Smooth muscle cell (in vitro differentiated cells): ENCODE measurements around the gene LPO. TPM values are rescaled to one million over a fixed set of nuclear protein-coding genes. Genes with fewer than 3 reads are reported as not detected.

Experiments
- DNase-seq: peaks from one replicate; lab custom pipeline; 2025; ENCODE audit not compliant: unreplicated experiment; lab: John Stamatoyannopoulos, UW
- H2AFZ ChIP-seq: fragments of 200-600 bp; sonication (generic); 2 replicates; pipeline ENCODE4 v1.6.0; 2016; ENCODE audit warnings: antibody characterized with exemption, low read depth, mild to moderate bottlenecking
- H3F3A ChIP-seq: fragments of 200-600 bp; sonication (generic); 2 replicates; pipeline ENCODE4 v1.6.0; 2017; ENCODE audit warnings: antibody characterized with exemption, low read depth
- H3K27ac ChIP-seq: fragments of 200-600 bp; sonication (generic); 2 replicates; pipeline ENCODE4 v1.5.1; 2016; ENCODE audit warnings: low read depth, mild to moderate bottlenecking
- H3K27me3 ChIP-seq: fragments of 200-600 bp; sonication (generic); 2 replicates; pipeline ENCODE4 v1.6.1; 2016; ENCODE audit warnings: low read depth, mild to moderate bottlenecking
- H3K36me3 ChIP-seq: fragments of 200-600 bp; sonication (generic); 2 replicates; pipeline ENCODE4 v1.5.1; 2016; ENCODE audit warnings: low read depth
- H3K4me1 ChIP-seq: fragments of 200-600 bp; sonication (generic); 2 replicates; pipeline ENCODE4 v1.5.1; 2016; ENCODE audit warnings: low read depth
- H3K4me2 ChIP-seq: fragments of 200-600 bp; sonication (generic); 2 replicates; pipeline ENCODE4 v1.6.0; 2016; ENCODE audit warnings: mild to moderate bottlenecking
- H3K4me3 ChIP-seq: fragments of 200-600 bp; sonication (generic); 2 replicates; pipeline ENCODE4 v1.5.1; 2016; ENCODE audit warnings: mild to moderate bottlenecking
- H3K79me2 ChIP-seq: fragments of 200-600 bp; sonication (generic); 2 replicates; pipeline ENCODE4 v1.6.0; 2016; ENCODE audit warnings: low read depth, mild to moderate bottlenecking
- H3K9ac ChIP-seq: fragments of 200-600 bp; sonication (generic); 2 replicates; pipeline ENCODE4 v1.6.0; 2016; ENCODE audit warnings: low read depth
- H3K9me3 ChIP-seq: fragments of 200-600 bp; sonication (generic); replicated peaks from 2 replicates; pipeline ENCODE4 v1.5.1; 2016; ENCODE audit warnings: low read depth
- H4K20me1 ChIP-seq: fragments of 200-600 bp; sonication (generic); 2 replicates; pipeline ENCODE4 v1.6.0; 2016; ENCODE audit warnings: low read depth
- CTCF ChIP-seq: fragments of 200-600 bp; sonication (generic); IDR thresholded peaks from 2 replicates; pipeline ENCODE4 v1.5.1; 2017; ENCODE audit warnings: borderline replicate concordance, mild to moderate bottlenecking, antibody characterized with exemption; ENCODE audit not compliant: insufficient read depth, poor library complexity, severe bottlenecking
- WGBS: methylation state at CpG from one replicate; pipeline ENCODE4 v1.1.7; 2016; ENCODE audit warnings: low lambda C conversion rate; 5-methylcytosine and 5-hydroxymethylcytosine counted together
- polyA plus RNA-seq: library from polyadenylated mRNA; unstranded; fragments of >200 nt; fragmentation: Nextera tagmentation; extraction: Ambion mirVana; gene quantifications from 2 replicates; pipeline ENCODE4 v1.2.1, GENCODE V29; 2016
- total RNA-seq: library from RNA; depleted of rRNA; stranded (reverse); fragments of >200 nt; gene quantifications from 2 replicates; pipeline ENCODE4 v1.2.3, GENCODE V29; 2014

LPO gene
- total and polyA plus RNA-seq, 2 experiments from 2014 or later, result 3.3 to 4.1 TPM

- no peaks in the 10 kb centered on the region for H3K9me3 ChIP-seq
- H3K4me2 ChIP-seq, result no peak overlapping the region
- H3K4me3 ChIP-seq, result no peak overlapping the region
- no peak overlapping the region for H3K27ac ChIP-seq
- no peak overlapping the region for H3K9ac ChIP-seq
- H2AFZ ChIP-seq, result no peak overlapping the region
- WGBS, result 89% methylated on average over 16 of the region's 16 CpGs
- no peaks in the 10 kb centered on the region for H3K36me3 ChIP-seq
- H3K79me2 ChIP-seq, result no peaks in the 10 kb centered on the region
- TF ChIP-seq CTCF, result no peak
- no peaks in the 10 kb centered on the region for H3K27me3 ChIP-seq
- H3F3A ChIP-seq, result no peaks in the 10 kb centered on the region
- no peaks in the 10 kb centered on the region for H4K20me1 ChIP-seq
- no peaks in the 10 kb centered on the region for H3K4me1 ChIP-seq
- DNase-seq, result no peak
Measured at GRCh38 chr17:58301504-58302150, 63.2 kb downstream of the LPO start.

- Histone ChIP-seq H4K20me1 (no peaks in the 10 kb centered on the region), H3K27ac (no peak overlapping the region), H3K9me3 (no peaks in the 10 kb centered on the region), H3K4me3 (no peak overlapping the region), H3K4me2 (no peak overlapping the region), H3K27me3 (no peaks in the 10 kb centered on the region), H2AFZ (no peak overlapping the region), H3K79me2 (no peaks in the 10 kb centered on the region), H3K4me1 (no peaks in the 10 kb centered on the region), H3K9ac (no peak overlapping the region), H3K36me3 (no peaks in the 10 kb centered on the region), H3F3A (no peaks in the 10 kb centered on the region)
- TF ChIP-seq CTCF, result no peak
- WGBS, result 93% methylated on average over 9 of the region's 9 CpGs
- DNase-seq, result no peak
Measured at GRCh38 chr17:58302171-58302918, 64.0 kb downstream of the LPO start.

GRCh38 chr17:58302919-58303585, 64.7 kb downstream of the LPO start:
- Histone ChIP-seq H3K4me2 (no peak overlapping the region), H3K4me3 (no peak overlapping the region), H3K36me3 (no peaks in the 10 kb centered on the region), H4K20me1 (no peaks in the 10 kb centered on the region), H3K27me3 (no peaks in the 10 kb centered on the region), H3K27ac (no peak overlapping the region), H3K9ac (no peak overlapping the region), H3K4me1 (no peaks in the 10 kb centered on the region), H3K79me2 (no peaks in the 10 kb centered on the region), H3F3A (no peaks in the 10 kb centered on the region), H2AFZ (no peak overlapping the region), H3K9me3 (no peaks in the 10 kb centered on the region)
- 93% methylated on average over 9 of the region's 9 CpGs for WGBS
- no peak for DNase-seq
- TF ChIP-seq CTCF, result no peak
